Measurements from ENCODE around the gene REPS2.

The REPS2 gene

GRCh38 chrX:17007134-17007768 lies 60.8 kb downstream of the REPS2 start:
- no peak for DNase-seq

GRCh38 chrX:17009856-17010625 lies 63.6 kb downstream of the REPS2 start:
- no peak for DNase-seq

GRCh38 chrX:17012465-17012864 lies 66.0 kb downstream of the REPS2 start:
- DNase-seq: no peak

GRCh38 chrX:17014216-17014615 lies 67.8 kb downstream of the REPS2 start:
- no peak for DNase-seq

- no peak for DNase-seq
Observed at GRCh38 chrX:17017134-17017533, 70.7 kb downstream of the REPS2 start.

GRCh38 chrX:17020356-17020755 lies 73.9 kb downstream of the REPS2 start:
- DNase-seq: no peak

- no peak for DNase-seq
Observed at GRCh38 chrX:17020851-17021821, 74.7 kb downstream of the REPS2 start.

- no peak for DNase-seq
Observed at GRCh38 chrX:17021851-17022604, 75.6 kb downstream of the REPS2 start.

- no peak for DNase-seq
Observed at GRCh38 chrX:17023661-17024060, 77.2 kb downstream of the REPS2 start.

GRCh38 chrX:17024886-17025285 lies 78.4 kb downstream of the REPS2 start:
- DNase-seq: no peak

- no peak for DNase-seq
Observed at GRCh38 chrX:17025621-17026302, 79.3 kb downstream of the REPS2 start.

- DNase-seq: no peak
Observed at GRCh38 chrX:17027931-17028330, 81.5 kb downstream of the REPS2 start.

- DNase-seq: no peak
Observed at GRCh38 chrX:17028356-17028755, 81.9 kb downstream of the REPS2 start.

GRCh38 chrX:17030092-17030491 lies 83.6 kb downstream of the REPS2 start:
- DNase-seq: no peak

GRCh38 chrX:17030580-17031270 lies 84.3 kb downstream of the REPS2 start:
- DNase-seq: no peak

- no peak for DNase-seq
Observed at GRCh38 chrX:17031827-17032226, 85.4 kb downstream of the REPS2 start.

GRCh38 chrX:17032351-17032750 lies 85.9 kb downstream of the REPS2 start:
- no peak for DNase-seq

- DNase-seq: no peak
Observed at GRCh38 chrX:17033225-17033624, 86.8 kb downstream of the REPS2 start.

GRCh38 chrX:17035111-17035510 lies 88.7 kb downstream of the REPS2 start:
- no peak for DNase-seq

GRCh38 chrX:17036171-17036961 lies 89.9 kb downstream of the REPS2 start:
- no peak for DNase-seq

- DNase-seq: no peak
Observed at GRCh38 chrX:17038277-17038676, 91.8 kb downstream of the REPS2 start.

All from activated gamma-delta T cell treated with Interleukin-2 at 50 U/mL for 16 hours (primary cell).